HG02973 (cell line): ENCODE data around the gene ARX.

Experiments
- ATAC-seq: cut with Tn5 transposase; IDR thresholded peaks from one replicate; pipeline ENCODE4 v1.9.1; 2021; ENCODE audit warnings: moderate library complexity; ENCODE audit not compliant: unreplicated experiment

ARX gene

GRCh38 chrX:25015486-25016360 is at the start of gene ARX:
Gene ARX, minus strand, starts transcription at chrX:25015965. Its CDS starts 228 bp downstream, at chrX:25015737.
- peak; percentile 62 for ATAC-seq

- no peak for ATAC-seq
Measured at GRCh38 chrX:25059273-25059672, 43.5 kb upstream of the ARX start.

- no peak for ATAC-seq
Measured at GRCh38 chrX:25052798-25053534, 37.2 kb upstream of the ARX start.

- ATAC-seq = no peak
Measured at GRCh38 chrX:25049971-25050370, 34.2 kb upstream of the ARX start.

- no peak for ATAC-seq
Measured at GRCh38 chrX:25049357-25049756, 33.6 kb upstream of the ARX start.

- ATAC-seq = no peak
Measured at GRCh38 chrX:25048178-25048577, 32.4 kb upstream of the ARX start.

GRCh38 chrX:25043192-25043591 is 27.4 kb upstream of the ARX start:
- ATAC-seq = no peak

GRCh38 chrX:25039036-25039435 is 23.3 kb upstream of the ARX start:
- no peak for ATAC-seq

- no peak for ATAC-seq
Measured at GRCh38 chrX:25034889-25035288, 19.1 kb upstream of the ARX start.

GRCh38 chrX:25029288-25029825 is 13.6 kb upstream of the ARX start:
- ATAC-seq = no peak

- ATAC-seq = no peak
Measured at GRCh38 chrX:25028726-25029125, 13.0 kb upstream of the ARX start.

GRCh38 chrX:25026576-25026975 is 10.8 kb upstream of the ARX start:
- ATAC-seq = no peak

GRCh38 chrX:25025615-25026014 is 9.8 kb upstream of the ARX start:
- ATAC-seq = no peak

GRCh38 chrX:25023908-25024307 is 8.1 kb upstream of the ARX start:
- ATAC-seq = no peak

GRCh38 chrX:25022499-25023325 is 6.9 kb upstream of the ARX start:
- ATAC-seq = no peak

- ATAC-seq = peak; percentile 62
Measured at GRCh38 chrX:25020905-25021449, 5.2 kb upstream of the ARX start.

- peak; percentile 21 for ATAC-seq
Measured at GRCh38 chrX:25020391-25020904, 4.7 kb upstream of the ARX start.

GRCh38 chrX:25019707-25020390 is 4.1 kb upstream of the ARX start:
- ATAC-seq = no peak

GRCh38 chrX:25018682-25019081 is 2.9 kb upstream of the ARX start:
- no peak for ATAC-seq
